Panc1 (cell line): Measurements from ENCODE around the gene TRIM31. TPM values are rescaled to one million over a fixed set of nuclear protein-coding genes. Genes with fewer than 3 reads are reported as not detected.

Source experiments
- ATAC-seq: fragments of 200-7000 bp; cut with Tn5 transposase; 2 replicates; pipeline ENCODE4 v1.9.1; 2020; ENCODE audit warnings: mild to moderate bottlenecking, moderate library complexity
- BruUV-seq: library from RNA; stranded (reverse); fragments of 400-500 nt; replicated peaks from 2 replicates; lab custom pipeline; 2021; lab: Mats Ljungman, UMichigan
- CTCF ChIA-PET: fragments of 300-600 bp; sonication (Branson Sonifier 250); formaldehyde crosslinking; loops from one replicate; lab custom pipeline; 2022; ENCODE audit warnings: antibody characterized with exemption; lab: Charles Lee
- POLR2A ChIA-PET: fragments of 300-600 bp; sonication (Branson Sonifier 250); formaldehyde crosslinking; loops from one replicate; lab custom pipeline; 2022; ENCODE audit warnings: antibody characterized with exemption; lab: Charles Lee
- DNase-seq: peaks from one replicate; pipeline ENCODE4 v3.0.0-alpha.2; 2010; ENCODE audit warnings: low read depth, low spot score
- H3K27ac ChIP-seq: 2 replicates; pipeline ENCODE4 v1.5.1; 2011; ENCODE audit warnings: mild to moderate bottlenecking, low read length, inconsistent platforms
- H3K27me3 ChIP-seq: fragments of 200-500 bp; sonication (Bioruptor generic); 2 replicates; pipeline ENCODE4 v1.6.0; 2014; ENCODE audit warnings: low read length, inconsistent platforms; ENCODE audit not compliant: control insufficient read depth, insufficient read depth
- H3K36me3 ChIP-seq: fragments of 200-500 bp; sonication (Bioruptor generic); 2 replicates; pipeline ENCODE4 v1.5.1; 2014; ENCODE audit warnings: inconsistent platforms, mild to moderate bottlenecking, low read length, moderate library complexity; ENCODE audit not compliant: control insufficient read depth, insufficient read depth
- H3K4me1 ChIP-seq: 2 replicates; pipeline ENCODE4 v1.5.1; 2011; ENCODE audit warnings: inconsistent platforms, mild to moderate bottlenecking, low read length, moderate library complexity; ENCODE audit not compliant: control insufficient read depth, insufficient read depth
- H3K4me3 ChIP-seq, 2 experiments: 2 replicates each; pipeline ENCODE4 v1.5.1; 2011 to 2012; ENCODE audit warnings: low read depth in 2 of 2, low read length in 2 of 2, mild to moderate bottlenecking in 2 of 2, inconsistent platforms in 1 of 2, moderate library complexity in 1 of 2
- H3K9me3 ChIP-seq: fragments of 200-500 bp; sonication (Bioruptor generic); 2 replicates; pipeline ENCODE4 v1.5.1; 2014; ENCODE audit warnings: low read depth, mild to moderate bottlenecking, inconsistent platforms, low read length, moderate library complexity; ENCODE audit not compliant: control insufficient read depth, insufficient read depth
- CTCF ChIP-seq: fragments of 450-650 bp; IDR thresholded peaks from 2 replicates; pipeline ENCODE4 v1.5.1; 2017; ENCODE audit warnings: mild to moderate bottlenecking
- POLR2AphosphoS5 ChIP-seq: IDR thresholded peaks from 2 replicates; pipeline ENCODE4 v1.6.1; 2012; ENCODE audit warnings: mild to moderate bottlenecking, low read depth, low read length, moderate library complexity
- REST ChIP-seq, 2 experiments: IDR thresholded peaks; 2 replicates each; pipeline ENCODE4 v1.6.1; 2011 to 2012; ENCODE audit warnings: low read depth in 2 of 2, control low read depth in 1 of 2, low read length in 1 of 2, mild to moderate bottlenecking in 1 of 2, moderate library complexity in 1 of 2; ENCODE audit not compliant: insufficient read depth in 1 of 2
- SIN3A ChIP-seq: IDR thresholded peaks from 2 replicates; pipeline ENCODE4 v1.6.1; 2012; ENCODE audit warnings: low read depth, mild to moderate bottlenecking, low read length, moderate library complexity, borderline replicate concordance; ENCODE audit not compliant: insufficient read depth
- TCF7L2 ChIP-seq: IDR thresholded peaks from 2 replicates; pipeline ENCODE4 v1.6.1; 2011; ENCODE audit warnings: mild to moderate bottlenecking, low read depth, low read length, inconsistent platforms
- in situ Hi-C: cut with HindIII; loops from 2 replicates; pipeline ENCODE4 v1.10.0; 2016; ENCODE audit warnings: low sequenced_read_pairs, low pct_unique_long_range_greater_than_20kb
- intact Hi-C: fragments of 100-400 bp; cut with micrococcal nuclease; formaldehyde crosslinking; loops from one replicate; pipeline ENCODE4 v1.10.0; 2022; ENCODE audit not compliant: unreplicated experiment
- total RNA-seq: library from RNA; stranded (reverse); gene quantifications from one replicate; pipeline ENCODE4 v1.2.1, GENCODE V29; 2021; ENCODE audit not compliant: unreplicated experiment

Gene TRIM31
- total RNA-seq, 1 experiment from 2014 or later, result not detected

- no TSS peak for BruUV-seq
- no peaks in the 10 kb centered on the region for H3K36me3 ChIP-seq
- intact Hi-C loops (no loop called here), in situ Hi-C loops (no loop called here)
- H3K4me3 ChIP-seq, result no peak overlapping the region
- no peaks in the 10 kb centered on the region for H3K9me3 ChIP-seq
- CTCF ChIA-PET, result no interaction called here
- TF ChIP-seq SIN3A, result no peak
- no peak for TF ChIP-seq TCF7L2
- no peak for TF ChIP-seq POLR2AphosphoS5
- DNase-seq (no peak), ATAC-seq (no peak)
- no peak overlapping the region for H3K27ac ChIP-seq
- H3K4me1 ChIP-seq, result no peaks in the 10 kb centered on the region
- peaks cover 14% of the 10 kb centered on the region for H3K27me3 ChIP-seq
- POLR2A ChIA-PET, result no interaction called here
These were observed 44.7 kb upstream of the TRIM31 start for GRCh38 chr6:30157581-30157980.

GRCh38 chr6:30156774-30157173, 43.9 kb upstream of the TRIM31 start:
- TF ChIP-seq POLR2AphosphoS5 (no peak), TCF7L2 (no peak), SIN3A (no peak), CTCF (no peak), REST (IDR thresholded peaks at IDR 0.05; ENCODE audit: insufficient read depth in 1 of 2, low read depth in 2 of 2, low read length in 1 of 2) (no peak)
- no TSS peak for BruUV-seq
- Histone ChIP-seq H3K9me3 (no peaks in the 10 kb centered on the region), H3K4me1 (no peaks in the 10 kb centered on the region), H3K27ac (no peak overlapping the region), H3K36me3 (no peaks in the 10 kb centered on the region), H3K4me3 (no peak overlapping the region), H3K27me3 (peaks cover 14% of the 10 kb centered on the region)
- CTCF ChIA-PET, result no interaction called here
- POLR2A ChIA-PET, result no interaction called here
- in situ Hi-C loops, result no loop called here
- DNase-seq, result no peak
- intact Hi-C loops, result no loop called here
- ATAC-seq, result no peak

- Histone ChIP-seq H3K27ac (no peak overlapping the region), H3K27me3 (peaks cover 14% of the 10 kb centered on the region), H3K9me3 (no peaks in the 10 kb centered on the region), H3K4me3 (no peak overlapping the region), H3K4me1 (no peaks in the 10 kb centered on the region), H3K36me3 (no peaks in the 10 kb centered on the region)
- CTCF ChIA-PET, result no interaction called here
- POLR2A ChIA-PET, result no interaction called here
- TF ChIP-seq SIN3A, result no peak
- TF ChIP-seq REST (IDR thresholded peaks at IDR 0.05; ENCODE audit: insufficient read depth in 1 of 2, low read depth in 2 of 2, low read length in 1 of 2), result no peak
- no peak for TF ChIP-seq TCF7L2
- no peak for TF ChIP-seq CTCF
- no peak for TF ChIP-seq POLR2AphosphoS5
- intact Hi-C loops (no loop called here), in situ Hi-C loops (no loop called here)
- DNase-seq (no peak), ATAC-seq (no peak)
- BruUV-seq, result no TSS peak
These were observed 43.3 kb upstream of the TRIM31 start for GRCh38 chr6:30156262-30156599.
